PC-9 (cell line): ENCODE results near the gene KRT73. TPM values are rescaled to one million over a fixed set of nuclear protein-coding genes. Genes with fewer than 3 reads are reported as not detected.

ENCODE experiments used
- BruUV-seq: library from RNA; stranded (reverse); fragments of 400-500 nt; replicated peaks from 2 replicates; lab custom pipeline; 2021; lab: Mats Ljungman, UMichigan
- CTCF ChIA-PET: fragments of 300-600 bp; sonication (Branson Sonifier 250); formaldehyde crosslinking; loops from one replicate; lab custom pipeline; 2022; ENCODE audit warnings: antibody characterized with exemption; lab: Charles Lee
- POLR2A ChIA-PET: fragments of 300-600 bp; sonication (Branson Sonifier 250); formaldehyde crosslinking; loops from one replicate; lab custom pipeline; 2022; ENCODE audit warnings: antibody characterized with exemption; ENCODE audit not compliant: unreplicated experiment; lab: Charles Lee
- DNase-seq, 2 experiments: peaks; one replicate each; pipeline versions ENCODE4 v3.0.0 to v3.0.0-alpha.2; 2015 to 2022; ENCODE audit warnings: mixed read lengths in 1 of 2
- H2AFZ ChIP-seq: fragments of 200-600 bp; sonication (generic); 2 replicates; pipeline ENCODE4 v1.8.1; 2017; ENCODE audit warnings: antibody characterized with exemption
- H3F3A ChIP-seq: fragments of 200-600 bp; sonication (generic); 2 replicates; pipeline ENCODE4 v1.8.1; 2017; ENCODE audit warnings: antibody characterized with exemption, mild to moderate bottlenecking, low read depth; ENCODE audit not compliant: insufficient read depth
- H3K27ac ChIP-seq: fragments of 200-600 bp; sonication (generic); 2 replicates; pipeline ENCODE4 v1.6.1; 2016; ENCODE audit warnings: mixed run types
- H3K27me3 ChIP-seq: fragments of 200-600 bp; sonication (generic); 2 replicates; pipeline ENCODE4 v1.6.1; 2016; ENCODE audit warnings: low read depth, mixed run types; ENCODE audit not compliant: insufficient read depth
- H3K36me3 ChIP-seq: fragments of 200-600 bp; sonication (generic); 2 replicates; pipeline ENCODE4 v1.6.1; 2016; ENCODE audit warnings: low read depth, mixed run types
- H3K4me1 ChIP-seq: fragments of 200-600 bp; sonication (generic); replicated peaks from 2 replicates; pipeline ENCODE4 v1.6.1; 2016; ENCODE audit warnings: mixed run types; ENCODE audit not compliant: insufficient read depth
- H3K4me2 ChIP-seq: fragments of 200-600 bp; sonication (generic); 2 replicates; pipeline ENCODE4 v1.6.1; 2017; ENCODE audit warnings: mixed run types
- H3K4me3 ChIP-seq: fragments of 200-600 bp; sonication (generic); 2 replicates; pipeline ENCODE4 v1.6.1; 2016; ENCODE audit warnings: mixed run types
- H3K79me2 ChIP-seq: fragments of 200-600 bp; sonication (generic); 2 replicates; pipeline ENCODE4 v1.6.1; 2017; ENCODE audit warnings: low read depth, mixed run types
- H3K9me2 ChIP-seq: fragments of 200-600 bp; sonication (generic); 2 replicates; pipeline ENCODE4 v1.8.1; 2017; ENCODE audit warnings: mild to moderate bottlenecking; ENCODE audit not compliant: insufficient read depth
- H3K9me3 ChIP-seq: fragments of 200-600 bp; sonication (generic); 2 replicates; pipeline ENCODE4 v1.8.1; 2016; ENCODE audit warnings: low read depth; ENCODE audit not compliant: insufficient read depth
- H4K20me1 ChIP-seq: fragments of 200-600 bp; sonication (generic); 2 replicates; pipeline ENCODE4 v1.8.1; 2017; ENCODE audit not compliant: insufficient read depth
- CTCF ChIP-seq: fragments of 200-600 bp; sonication (generic); conservative IDR thresholded peaks from 2 replicates; pipeline ENCODE4 v1.6.1; 2017; ENCODE audit warnings: mixed run types, antibody characterized with exemption, mild to moderate bottlenecking, moderate library complexity
- EZH2 ChIP-seq: fragments of 200-600 bp; sonication (generic); IDR thresholded peaks from 2 replicates; pipeline ENCODE4 v1.8.0; 2017; ENCODE audit warnings: antibody characterized with exemption, low read depth
- intact Hi-C: fragments of 100-400 bp; cut with micrococcal nuclease; formaldehyde crosslinking; loops from one replicate; pipeline ENCODE4 v1.10.0; 2022; ENCODE audit not compliant: unreplicated experiment
- total RNA-seq: library from RNA; stranded (reverse); gene quantifications from 2 replicates; pipeline ENCODE4 v1.2.3, GENCODE V29; 2021

The KRT73 gene
- total RNA-seq, 1 experiment from 2014 or later = not detected

DNA sequence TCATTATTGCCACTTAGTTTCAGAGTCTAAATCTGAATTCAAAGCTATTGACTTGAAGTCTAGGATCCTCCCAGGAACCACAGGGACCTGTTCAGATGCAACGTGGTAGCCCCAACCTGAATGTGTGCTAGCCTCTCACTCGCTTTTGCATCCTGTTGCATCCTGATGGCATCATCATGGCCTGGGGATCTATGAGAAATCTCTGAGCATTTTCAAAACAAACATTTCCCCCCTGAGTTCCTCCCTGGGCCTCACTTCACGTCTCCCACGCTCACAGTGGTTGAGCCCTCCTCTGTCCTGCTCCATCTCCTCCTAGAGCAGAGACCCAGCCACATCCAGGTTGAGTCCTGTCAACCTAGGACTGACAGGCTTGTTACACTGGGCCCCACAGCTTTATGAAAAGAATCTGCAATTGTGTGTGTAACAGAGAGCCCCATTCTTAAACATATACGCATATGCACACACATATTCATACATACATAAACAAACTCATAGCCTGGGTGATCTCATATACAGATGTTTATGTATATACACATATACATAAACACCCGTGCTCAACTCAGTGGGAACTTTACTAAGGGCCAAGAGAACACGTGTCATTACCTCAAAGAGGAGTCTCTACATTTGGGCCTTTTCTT lies 11.7 kb downstream of the KRT73 start:
- CTCF ChIA-PET = no interaction called here
- BruUV-seq = no TSS peak

GRCh38 chr12:52606096-52606495 lies 12.3 kb downstream of the KRT73 start:
- Histone ChIP-seq H3K4me2 (no peak overlapping the region), H3F3A (no peaks in the 10 kb centered on the region), H4K20me1 (no peaks in the 10 kb centered on the region), H3K4me1 (no peaks in the 10 kb centered on the region), H3K4me3 (no peak overlapping the region), H3K27me3 (no peaks in the 10 kb centered on the region), H3K9me3 (no peaks in the 10 kb centered on the region), H3K79me2 (no peaks in the 10 kb centered on the region), H3K36me3 (no peaks in the 10 kb centered on the region), H3K9me2 (no peaks in the 10 kb centered on the region), H2AFZ (no peak overlapping the region), H3K27ac (no peak overlapping the region)
- no peak for TF ChIP-seq CTCF
- no peak for TF ChIP-seq EZH2
- intact Hi-C loops = no loop called here
- no TSS peak for BruUV-seq
- no peak for DNase-seq
- CTCF ChIA-PET = no interaction called here
- POLR2A ChIA-PET = no interaction called here

More for the DNA sequence above, 11.7 kb downstream of the KRT73 start:
- H3K4me2 ChIP-seq = no peak overlapping the region
- no peak overlapping the region for H3K27ac ChIP-seq
- H3K36me3 ChIP-seq = no peaks in the 10 kb centered on the region
- H4K20me1 ChIP-seq = no peaks in the 10 kb centered on the region
- TF ChIP-seq EZH2 (no peak), CTCF (no peak)
- no peaks in the 10 kb centered on the region for H3K4me1 ChIP-seq
- no peaks in the 10 kb centered on the region for H3K9me3 ChIP-seq
- H3F3A ChIP-seq = no peaks in the 10 kb centered on the region
- no peak for DNase-seq
- POLR2A ChIA-PET = no interaction called here
- no peaks in the 10 kb centered on the region for H3K79me2 ChIP-seq
- H3K27me3 ChIP-seq = no peaks in the 10 kb centered on the region
- intact Hi-C loops = no loop called here
- H3K9me2 ChIP-seq = no peaks in the 10 kb centered on the region
- no peak overlapping the region for H3K4me3 ChIP-seq
- no peak overlapping the region for H2AFZ ChIP-seq

GRCh38 chr12:52605542-52605941 lies 12.8 kb downstream of the KRT73 start:
- H3K4me3 ChIP-seq = no peak overlapping the region
- H3F3A ChIP-seq = no peaks in the 10 kb centered on the region
- no peaks in the 10 kb centered on the region for H3K27me3 ChIP-seq
- no peak overlapping the region for H3K4me2 ChIP-seq
- no peaks in the 10 kb centered on the region for H4K20me1 ChIP-seq
- no peak for TF ChIP-seq CTCF
- no peak for TF ChIP-seq EZH2
- H3K27ac ChIP-seq = no peak overlapping the region
- no peak overlapping the region for H2AFZ ChIP-seq
- BruUV-seq = no TSS peak
- POLR2A ChIA-PET = no interaction called here
- H3K9me3 ChIP-seq = no peaks in the 10 kb centered on the region
- DNase-seq = no peak
- CTCF ChIA-PET = no interaction called here
- H3K4me1 ChIP-seq = no peaks in the 10 kb centered on the region
- H3K36me3 ChIP-seq = no peaks in the 10 kb centered on the region
- H3K79me2 ChIP-seq = no peaks in the 10 kb centered on the region
- no peaks in the 10 kb centered on the region for H3K9me2 ChIP-seq
- intact Hi-C loops = no loop called here
